ENCODE results near the gene SREBF2. TPM values are rescaled to one million over a fixed set of nuclear protein-coding genes. Genes with fewer than 3 reads are reported as not detected.
A peak's percentile ranks its signal among the peaks of the same experiment; 100 is the strongest.

SREBF2 gene
- 100 to 1,000 TPM; 108 to 109 TPM for total RNA-seq

GRCh38 chr22:41832553-41833368 lies at the start of gene SREBF2:
Gene SREBF2 (plus strand): TSS chr22:41833105. CDS start chr22:41833271, 166 bp downstream.
- DNase-seq (peak; percentile 97), ATAC-seq (ENCODE audit: low read depth) (peak; percentile 97)
- POLR2A ChIA-PET, result interaction anchor here (0.6 to 9.3 kb wide), 16 partner anchors 10 to 546 kb away, joined by 3 to 90 read pairs (median 4); partner anchors contain the start of genes CCDC134, CENPM, MEI1 and PMM1
- peaks cover 35% of the 10 kb centered on the region for H3K36me3 Mint-ChIP-seq
- peaks cover 32% of the 10 kb centered on the region for H3K4me1 Mint-ChIP-seq
- H3K9me3 Mint-ChIP-seq, result no peaks in the 10 kb centered on the region
- H3K4me3 Mint-ChIP-seq, result peak within 1 kb of the TSS; percentile 97
- H3K27ac Mint-ChIP-seq, result peak within 1 kb of the TSS; percentile 99
- H3K27me3 Mint-ChIP-seq, result no peaks in the 10 kb centered on the region

GRCh38 chr22:41787331-41787730 lies 45.6 kb upstream of the SREBF2 start:
- POLR2A ChIA-PET, result interaction anchor here (0.6 to 3.6 kb wide), 3 partner anchors 13 to 153 kb away, joined by 3 to 23 read pairs (median 4); partner anchors contain the start of gene CCDC134
- H3K4me3 Mint-ChIP-seq, result no peak overlapping the region
- no peaks in the 10 kb centered on the region for H3K27me3 Mint-ChIP-seq
- ATAC-seq (ENCODE audit: low read depth) (no peak), DNase-seq (no peak)
- peaks cover 24% of the 10 kb centered on the region for H3K36me3 Mint-ChIP-seq
- H3K9me3 Mint-ChIP-seq, result no peaks in the 10 kb centered on the region
- peaks cover 18% of the 10 kb centered on the region for H3K4me1 Mint-ChIP-seq
- H3K27ac Mint-ChIP-seq, result no peak overlapping the region

- DNase-seq, result no peak
- Mint-ChIP-seq H3K27ac (no peak overlapping the region), H3K4me1 (peaks cover 8% of the 10 kb centered on the region), H3K4me3 (no peak overlapping the region), H3K9me3 (no peaks in the 10 kb centered on the region), H3K27me3 (no peaks in the 10 kb centered on the region), H3K36me3 (peaks cover 40% of the 10 kb centered on the region)
- POLR2A ChIA-PET, result interaction anchor here (1.2 kb wide), 1 partner anchor 12 kb away, joined by 3 read pairs; no protein-coding TSS in a partner anchor
- ATAC-seq (ENCODE audit: low read depth), result no peak
Measured at GRCh38 chr22:41793871-41794270, 39.0 kb upstream of the SREBF2 start.

- H3K27ac Mint-ChIP-seq, result no peak overlapping the region
- POLR2A ChIA-PET, result interaction anchor here (1.2 to 5.7 kb wide), 4 partner anchors 11 to 291 kb away, joined by 3 to 250 read pairs (median 56); partner anchors contain the start of genes NDUFA6 and SREBF2
- peaks cover 29% of the 10 kb centered on the region for H3K36me3 Mint-ChIP-seq
- ATAC-seq (ENCODE audit: low read depth) (no peak), DNase-seq (no peak)
- peaks cover 27% of the 10 kb centered on the region for H3K4me1 Mint-ChIP-seq
- H3K27me3 Mint-ChIP-seq, result no peaks in the 10 kb centered on the region
- H3K4me3 Mint-ChIP-seq, result no peak overlapping the region
- no peaks in the 10 kb centered on the region for H3K9me3 Mint-ChIP-seq
Measured at GRCh38 chr22:41798736-41799135, 34.2 kb upstream of the SREBF2 start.

DNA sequence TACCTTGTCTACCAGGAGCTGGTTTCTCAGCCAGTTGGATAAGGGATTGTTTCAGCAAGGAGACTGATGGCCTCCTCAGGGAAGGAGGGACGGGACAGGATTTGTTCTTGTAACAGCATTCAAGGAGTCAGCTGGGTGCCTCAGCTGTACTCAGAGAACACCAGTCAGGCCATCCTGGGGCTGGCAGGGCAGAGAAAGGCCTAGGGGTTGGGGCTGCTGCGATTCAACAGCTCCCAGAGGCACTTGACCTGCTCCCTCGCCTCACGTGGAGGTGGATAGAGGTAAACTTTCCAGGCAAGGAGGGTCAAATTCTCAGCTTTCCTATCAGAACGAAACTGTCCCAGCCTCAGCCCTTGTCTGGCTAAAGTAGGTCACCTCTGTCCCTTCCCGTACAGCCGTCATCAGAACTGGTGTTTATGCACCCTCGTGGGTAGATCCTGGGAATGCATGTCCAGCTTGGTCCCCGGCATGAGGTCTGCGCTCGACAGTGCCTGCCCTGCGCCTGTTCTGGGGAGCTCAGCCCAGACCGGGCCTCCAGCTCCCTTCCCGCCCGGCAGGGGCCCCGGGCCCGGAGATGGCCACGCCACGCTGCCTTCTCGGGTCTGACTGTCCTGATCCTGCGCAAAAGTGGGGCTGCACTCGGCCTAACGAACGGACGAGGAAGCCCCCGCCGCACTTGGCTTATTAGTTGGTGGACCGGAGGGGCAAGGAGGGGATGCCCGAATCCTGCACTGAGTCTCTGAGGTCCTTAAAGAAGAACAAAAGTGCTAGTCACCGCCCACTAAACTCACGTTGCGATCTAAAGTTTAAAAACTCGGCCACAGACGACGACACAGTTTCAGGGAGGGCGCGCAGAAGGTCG lies 33.2 kb upstream of the SREBF2 start:
- Mint-ChIP-seq H3K9me3 (no peaks in the 10 kb centered on the region), H3K4me1 (peaks cover 35% of the 10 kb centered on the region), H3K36me3 (peaks cover 19% of the 10 kb centered on the region), H3K4me3 (peak overlapping the region; percentile 98), H3K27me3 (no peaks in the 10 kb centered on the region), H3K27ac (peak overlapping the region; percentile 97)
- ATAC-seq (ENCODE audit: low read depth) (peak; percentile 14), DNase-seq (no peak)
- POLR2A ChIA-PET, result interaction anchor here (0.9 to 5.7 kb wide), 28 partner anchors 9 to 815 kb away, joined by 3 to 250 read pairs (median 5); partner anchors contain the start of genes CENPM, DESI1, MEI1 and NDUFA6

GRCh38 chr22:41800348-41801146 lies 32.4 kb upstream of the SREBF2 start, which contains the start of gene CCDC134:
Gene CCDC134 (plus strand): TSS chr22:41800679. CDS start chr22:41808891, 8,212 bp downstream.
- H3K4me1 Mint-ChIP-seq, result peaks cover 40% of the 10 kb centered on the region
- ATAC-seq (ENCODE audit: low read depth) (peak; percentile 97), DNase-seq (peak; percentile 94)
- H3K27me3 Mint-ChIP-seq, result no peaks in the 10 kb centered on the region
- peak within 1 kb of the TSS; percentile 97 for H3K27ac Mint-ChIP-seq
- POLR2A ChIA-PET, result interaction anchor here (0.6 to 5.7 kb wide), 34 partner anchors 9 to 814 kb away, joined by 3 to 250 read pairs (median 4); partner anchors contain the start of genes CENPM, DESI1, MEI1 and NDUFA6
- peaks cover 15% of the 10 kb centered on the region for H3K36me3 Mint-ChIP-seq
- peak within 1 kb of the TSS; percentile 98 for H3K4me3 Mint-ChIP-seq
- H3K9me3 Mint-ChIP-seq, result no peaks in the 10 kb centered on the region

DNA sequence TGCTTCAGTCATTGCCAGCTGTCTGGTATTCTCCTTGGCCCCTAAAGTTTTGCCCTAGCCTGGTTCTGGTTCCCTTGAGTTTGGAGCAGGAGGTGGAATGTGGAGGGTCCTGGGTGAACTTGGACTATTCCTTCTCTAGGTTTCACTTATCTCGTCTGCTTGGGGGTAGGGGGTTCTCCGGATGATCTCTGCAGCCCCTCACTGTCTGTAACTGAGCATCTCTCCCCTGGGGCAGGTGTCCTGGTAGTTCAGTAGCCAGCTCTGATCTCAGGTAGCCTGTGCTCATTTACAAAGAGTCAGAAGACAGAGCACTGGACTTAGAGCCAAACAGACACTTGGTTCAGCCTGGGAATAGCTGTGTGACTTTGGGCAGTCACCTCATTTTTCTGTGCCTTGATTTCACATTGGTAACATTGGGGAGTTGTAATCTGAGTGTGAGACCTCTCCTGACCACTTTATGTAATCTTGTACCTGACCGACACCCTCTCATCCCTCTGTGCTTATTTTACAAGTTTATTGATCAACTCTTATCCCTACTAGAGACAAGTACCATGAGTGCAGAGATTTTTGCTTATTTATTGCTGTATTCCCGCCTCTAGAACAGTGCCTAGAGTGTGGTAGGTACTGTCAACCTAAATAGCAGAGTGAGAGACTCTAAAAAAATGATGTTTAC lies 31.6 kb upstream of the SREBF2 start:
- peak overlapping the region; percentile 97 for H3K27ac Mint-ChIP-seq
- ATAC-seq (ENCODE audit: low read depth), result no peak
- no peak for DNase-seq
- POLR2A ChIA-PET, result interaction anchor here (0.7 to 5.7 kb wide), 25 partner anchors 9 to 813 kb away, joined by 3 to 250 read pairs (median 5); partner anchors contain the start of genes CENPM, DESI1, NDUFA6 and POLDIP3
- no peaks in the 10 kb centered on the region for H3K9me3 Mint-ChIP-seq
- peak overlapping the region; percentile 98 for H3K4me3 Mint-ChIP-seq
- H3K36me3 Mint-ChIP-seq, result peaks cover 11% of the 10 kb centered on the region
- no peaks in the 10 kb centered on the region for H3K27me3 Mint-ChIP-seq
- peaks cover 44% of the 10 kb centered on the region for H3K4me1 Mint-ChIP-seq

- Mint-ChIP-seq H3K4me1 (peaks cover 44% of the 10 kb centered on the region), H3K4me3 (peak overlapping the region; percentile 98), H3K9me3 (no peaks in the 10 kb centered on the region), H3K27me3 (no peaks in the 10 kb centered on the region), H3K36me3 (peaks cover 11% of the 10 kb centered on the region), H3K27ac (peak overlapping the region; percentile 97)
- DNase-seq, result no peak
- POLR2A ChIA-PET, result interaction anchor here (1.0 to 5.7 kb wide), 9 partner anchors 11 to 145 kb away, joined by 4 to 250 read pairs (median 15); partner anchors contain the start of genes CENPM, SNU13 and SREBF2
- ATAC-seq (ENCODE audit: low read depth), result no peak
Measured at GRCh38 chr22:41801886-41802285, 31.0 kb upstream of the SREBF2 start.

- no peak overlapping the region for H3K27ac Mint-ChIP-seq
- peaks cover 36% of the 10 kb centered on the region for H3K4me1 Mint-ChIP-seq
- DNase-seq, result no peak
- peak; percentile 41 for ATAC-seq (ENCODE audit: low read depth)
- H3K9me3 Mint-ChIP-seq, result no peaks in the 10 kb centered on the region
- no peak overlapping the region for H3K4me3 Mint-ChIP-seq
- peaks cover 13% of the 10 kb centered on the region for H3K36me3 Mint-ChIP-seq
- POLR2A ChIA-PET, result interaction anchor here (1.3 to 1.7 kb wide), 2 partner anchors 24 to 27 kb away, joined by 3 to 6 read pairs; partner anchors contain the start of gene SREBF2
- no peaks in the 10 kb centered on the region for H3K27me3 Mint-ChIP-seq
Measured at GRCh38 chr22:41805639-41806038, 27.3 kb upstream of the SREBF2 start.

DNA sequence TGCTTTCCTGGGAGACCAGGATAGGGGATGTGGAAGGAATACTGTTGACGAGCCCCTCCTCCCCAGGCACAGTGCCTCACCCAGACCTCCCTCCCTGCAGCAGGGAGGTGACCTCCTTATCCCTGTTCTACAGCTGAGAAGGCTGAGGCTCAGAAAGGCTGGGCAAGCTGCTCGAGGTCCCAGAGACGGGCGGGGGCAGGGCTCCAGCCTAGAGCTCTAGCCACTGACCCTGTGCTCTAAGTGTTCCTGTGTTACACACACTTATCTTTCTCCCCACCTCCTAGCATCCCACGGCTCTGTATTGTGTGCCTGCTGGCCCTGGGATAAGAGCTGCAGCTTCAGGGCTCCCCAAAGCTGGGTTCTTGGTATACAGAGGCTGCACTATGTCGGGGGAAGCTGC lies 24.5 kb upstream of the SREBF2 start:
- Mint-ChIP-seq H3K4me3 (no peak overlapping the region), H3K4me1 (peaks cover 21% of the 10 kb centered on the region), H3K27me3 (no peaks in the 10 kb centered on the region), H3K9me3 (no peaks in the 10 kb centered on the region), H3K27ac (no peak overlapping the region), H3K36me3 (peaks cover 7% of the 10 kb centered on the region)
- ATAC-seq (ENCODE audit: low read depth), result no peak
- POLR2A ChIA-PET, result no interaction called here
- DNase-seq, result no peak

DNA sequence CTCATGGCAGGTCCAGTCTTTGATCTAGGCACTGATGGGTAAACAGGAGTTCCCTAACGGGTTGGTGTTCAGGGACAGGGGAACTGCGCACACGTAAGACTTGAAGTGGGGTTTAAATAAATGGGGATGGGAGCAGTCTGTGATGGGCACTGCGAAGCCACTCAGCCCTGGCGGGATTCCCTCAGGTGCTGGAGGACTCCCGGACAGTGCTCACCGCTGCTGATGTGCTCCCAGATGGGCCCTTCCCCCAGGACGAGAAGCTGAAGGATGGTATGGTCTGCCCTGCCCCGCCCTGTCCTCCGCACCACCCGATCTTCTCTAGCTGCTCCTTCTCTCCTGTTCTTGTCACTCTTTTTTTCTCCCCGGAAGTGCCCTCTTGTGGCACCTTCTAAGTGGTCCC lies 22.9 kb upstream of the SREBF2 start:
- Mint-ChIP-seq H3K4me1 (peaks cover 10% of the 10 kb centered on the region), H3K27ac (no peak overlapping the region), H3K9me3 (no peaks in the 10 kb centered on the region), H3K27me3 (no peaks in the 10 kb centered on the region), H3K36me3 (peaks cover 11% of the 10 kb centered on the region), H3K4me3 (no peak overlapping the region)
- DNase-seq, result no peak
- POLR2A ChIA-PET, result interaction anchor here (0.7 to 1.3 kb wide), 2 partner anchors 9 to 63 kb away, joined by 3 to 5 read pairs; partner anchors contain the start of gene CCDC134
- ATAC-seq (ENCODE audit: low read depth), result no peak

Measured in activated naive CD8-positive, alpha-beta T cell treated with anti-CD3 and anti-CD28 coated beads, Interleukin-2, amount 10 ng/mL, durations not matched to agents 7 days and 5 days (primary cell).